ENCODE results near the gene NEDD4L. TPM values are rescaled to one million over a fixed set of nuclear protein-coding genes. Genes with fewer than 3 reads are reported as not detected.

Gene NEDD4L
- total RNA-seq, 1 experiment from 2014 or later: 108 TPM

DNA sequence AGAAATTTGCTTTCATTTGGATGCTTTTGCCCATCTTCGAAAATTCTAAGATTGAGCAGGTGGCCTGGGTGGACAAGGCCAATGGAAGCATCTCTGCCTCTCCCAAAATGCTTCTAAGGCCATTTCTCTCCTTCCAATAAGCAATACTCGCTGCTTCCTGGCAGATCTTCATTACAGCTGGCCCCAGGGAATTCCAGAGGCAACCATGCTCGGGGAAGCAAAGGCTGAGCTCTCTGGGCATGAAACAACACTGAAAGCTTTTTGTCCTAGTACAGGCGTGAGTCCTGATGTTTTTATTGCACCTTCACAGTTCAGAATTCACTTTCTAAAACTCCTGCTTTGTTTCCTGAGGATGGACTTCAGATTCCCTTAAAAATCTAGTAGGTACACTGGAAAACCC, 11.8 kb upstream of the NEDD4L start:
- intact Hi-C loops (cut with micrococcal nuclease): no loop called here
- no peak for DNase-seq (ENCODE audit: unreplicated experiment)
- Mint-ChIP-seq H3K36me3 (ENCODE audit: insufficient read depth, unreplicated experiment) (no peaks in the 10 kb centered on the region), H3K27ac (ENCODE audit: low read depth, unreplicated experiment) (no peak overlapping the region), H3K4me1 (ENCODE audit: insufficient read depth, unreplicated experiment) (no peaks in the 10 kb centered on the region), H3K27me3 (ENCODE audit: insufficient read depth, unreplicated experiment) (no peaks in the 10 kb centered on the region), H3K9me3 (ENCODE audit: unreplicated experiment) (no peaks in the 10 kb centered on the region), H3K4me3 (ENCODE audit: unreplicated experiment) (no peak overlapping the region)
- no TSS peak for BruUV-seq (replicated peaks)
- CTCF ChIA-PET: interaction anchor here (0.5 kb wide), 1 partner anchor 155 kb away, joined by 3 read pairs; no protein-coding TSS in a partner anchor
- TF ChIP-seq, protein P1, sequence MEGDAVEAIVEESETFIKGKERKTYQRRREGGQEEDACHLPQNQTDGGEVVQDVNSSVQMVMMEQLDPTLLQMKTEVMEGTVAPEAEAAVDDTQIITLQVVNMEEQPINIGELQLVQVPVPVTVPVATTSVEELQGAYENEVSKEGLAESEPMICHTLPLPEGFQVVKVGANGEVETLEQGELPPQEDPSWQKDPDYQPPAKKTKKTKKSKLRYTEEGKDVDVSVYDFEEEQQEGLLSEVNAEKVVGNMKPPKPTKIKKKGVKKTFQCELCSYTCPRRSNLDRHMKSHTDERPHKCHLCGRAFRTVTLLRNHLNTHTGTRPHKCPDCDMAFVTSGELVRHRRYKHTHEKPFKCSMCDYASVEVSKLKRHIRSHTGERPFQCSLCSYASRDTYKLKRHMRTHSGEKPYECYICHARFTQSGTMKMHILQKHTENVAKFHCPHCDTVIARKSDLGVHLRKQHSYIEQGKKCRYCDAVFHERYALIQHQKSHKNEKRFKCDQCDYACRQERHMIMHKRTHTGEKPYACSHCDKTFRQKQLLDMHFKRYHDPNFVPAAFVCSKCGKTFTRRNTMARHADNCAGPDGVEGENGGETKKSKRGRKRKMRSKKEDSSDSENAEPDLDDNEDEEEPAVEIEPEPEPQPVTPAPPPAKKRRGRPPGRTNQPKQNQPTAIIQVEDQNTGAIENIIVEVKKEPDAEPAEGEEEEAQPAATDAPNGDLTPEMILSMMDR (IDR thresholded peaks at IDR 0.05; ENCODE audit: unreplicated experiment): no peak
- POLR2A ChIA-PET: interaction anchor here (1.3 to 1.4 kb wide), 2 partner anchors 11 to 16 kb away, joined by 5 to 7 read pairs; no protein-coding TSS in a partner anchor

DNA sequence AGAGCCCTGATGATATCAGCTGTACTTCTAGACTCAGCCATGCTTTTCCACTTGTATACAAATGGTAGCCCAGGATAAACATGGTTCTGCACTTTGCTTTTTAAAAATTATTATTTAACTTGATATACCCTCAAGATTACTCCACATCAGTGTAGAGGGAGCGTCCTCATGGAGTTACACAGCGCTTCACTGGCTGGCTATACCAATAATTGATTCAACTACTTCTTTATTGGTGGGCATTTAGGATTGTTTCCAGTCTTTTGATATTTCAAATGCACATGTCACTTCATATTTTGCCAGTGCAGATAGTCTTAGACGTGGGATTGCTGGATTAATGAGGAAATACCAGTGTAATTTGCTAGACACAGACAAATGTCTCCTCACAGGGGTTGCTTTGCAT, 10.8 kb upstream of the NEDD4L start:
- BruUV-seq (replicated peaks): no TSS peak
- TF ChIP-seq, protein P1 (IDR thresholded peaks at IDR 0.05; ENCODE audit: unreplicated experiment): no peak
- no peak for DNase-seq (ENCODE audit: unreplicated experiment)
- CTCF ChIA-PET: interaction anchor here (0.5 to 1.0 kb wide), 3 partner anchors 51 to 174 kb away, joined by 3 read pairs; no protein-coding TSS in a partner anchor
- intact Hi-C loops (cut with micrococcal nuclease): no loop called here
- POLR2A ChIA-PET: no interaction called here
- no peak overlapping the region for H3K4me3 Mint-ChIP-seq (ENCODE audit: unreplicated experiment)
- H3K9me3 Mint-ChIP-seq (ENCODE audit: unreplicated experiment): no peaks in the 10 kb centered on the region
- H3K27ac Mint-ChIP-seq (ENCODE audit: low read depth, unreplicated experiment): no peak overlapping the region
- H3K4me1 Mint-ChIP-seq (ENCODE audit: insufficient read depth, unreplicated experiment): no peaks in the 10 kb centered on the region
- H3K36me3 Mint-ChIP-seq (ENCODE audit: insufficient read depth, unreplicated experiment): no peaks in the 10 kb centered on the region
- no peaks in the 10 kb centered on the region for H3K27me3 Mint-ChIP-seq (ENCODE audit: insufficient read depth, unreplicated experiment)

DNA sequence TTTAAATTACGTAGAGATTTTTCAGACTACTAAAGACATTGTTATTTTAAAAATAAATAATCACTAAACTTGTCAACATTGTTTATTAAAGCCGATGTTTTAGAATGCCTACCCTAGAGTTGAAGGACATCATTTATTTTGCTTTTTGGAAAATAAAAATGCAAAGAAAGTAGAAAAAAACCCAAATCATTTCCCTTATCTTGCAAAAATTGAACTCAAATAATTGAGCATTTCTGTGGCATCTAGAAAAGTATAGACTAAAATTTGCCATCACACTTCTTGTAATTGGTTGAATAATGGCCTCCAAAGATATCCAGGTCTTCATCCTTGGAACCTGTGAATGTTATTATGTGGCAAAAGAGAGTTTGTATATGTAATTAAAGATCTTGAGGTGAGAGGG, 9.7 kb upstream of the NEDD4L start:
- Mint-ChIP-seq H3K27ac (ENCODE audit: low read depth, unreplicated experiment) (no peak overlapping the region), H3K4me3 (ENCODE audit: unreplicated experiment) (no peak overlapping the region), H3K27me3 (ENCODE audit: insufficient read depth, unreplicated experiment) (no peaks in the 10 kb centered on the region), H3K9me3 (ENCODE audit: unreplicated experiment) (no peaks in the 10 kb centered on the region), H3K4me1 (ENCODE audit: insufficient read depth, unreplicated experiment) (no peaks in the 10 kb centered on the region), H3K36me3 (ENCODE audit: insufficient read depth, unreplicated experiment) (no peaks in the 10 kb centered on the region)
- no peak for DNase-seq (ENCODE audit: unreplicated experiment)
- CTCF ChIA-PET: no interaction called here
- TF ChIP-seq, protein P1 (IDR thresholded peaks at IDR 0.05; ENCODE audit: unreplicated experiment): no peak
- intact Hi-C loops (cut with micrococcal nuclease): no loop called here
- BruUV-seq (replicated peaks): no TSS peak
- POLR2A ChIA-PET: no interaction called here

DNA sequence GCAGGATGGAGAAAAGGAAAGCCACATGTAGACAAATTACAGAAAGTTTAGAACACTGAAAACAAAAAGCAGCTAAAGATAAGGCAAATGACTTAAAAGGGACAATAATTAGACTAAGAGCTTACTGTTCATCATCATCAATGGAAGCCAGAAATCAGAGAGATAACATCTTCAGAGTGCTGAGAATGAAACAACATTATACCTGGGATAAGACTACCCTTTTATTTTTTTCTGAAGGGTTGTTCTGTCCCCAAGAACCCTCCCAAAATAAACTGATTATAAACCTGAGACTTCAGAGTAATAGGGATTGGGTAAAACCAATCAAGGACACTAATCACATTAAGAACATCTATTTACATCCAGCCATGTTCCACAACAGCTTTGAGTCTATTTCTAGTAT, 6.9 kb upstream of the NEDD4L start:
- no peak for DNase-seq (ENCODE audit: unreplicated experiment)
- Mint-ChIP-seq H3K9me3 (ENCODE audit: unreplicated experiment) (no peaks in the 10 kb centered on the region), H3K27me3 (ENCODE audit: insufficient read depth, unreplicated experiment) (no peaks in the 10 kb centered on the region), H3K36me3 (ENCODE audit: insufficient read depth, unreplicated experiment) (no peaks in the 10 kb centered on the region), H3K4me1 (ENCODE audit: insufficient read depth, unreplicated experiment) (no peaks in the 10 kb centered on the region), H3K27ac (ENCODE audit: low read depth, unreplicated experiment) (no peak overlapping the region), H3K4me3 (ENCODE audit: unreplicated experiment) (no peak overlapping the region)
- ChIA-PET POLR2A (no interaction called here), CTCF (interaction anchor here (0.6 to 3.1 kb wide), 5 partner anchors 89 to 155 kb away, joined by 3 to 11 read pairs (median 3); no protein-coding TSS in a partner anchor)
- TF ChIP-seq, protein P1 (IDR thresholded peaks at IDR 0.05; ENCODE audit: unreplicated experiment): no peak
- intact Hi-C loops (cut with micrococcal nuclease): no loop called here
- no TSS peak for BruUV-seq (replicated peaks)

All from MCF 10A (cell line).